ENCODE measurements around the gene BARX1. TPM values are rescaled to one million over a fixed set of nuclear protein-coding genes. Genes with fewer than 3 reads are reported as not detected.

BARX1 gene
- total RNA-seq, 5 donors from 2014 or later (not counting 1 experiment from before 2014, with no cell fraction given), result not detected

- POLR2A ChIA-PET, result no interaction called here
- no peak overlapping the region for H3K4me3 ChIP-seq (ENCODE audit: control insufficient read depth in 1 of 2, extremely low read depth in 1 of 2, low read length in 1 of 2)
- H3K27me3 ChIP-seq (replicated peaks in 1 of 2; ENCODE audit: control insufficient read depth in 2 of 2, extremely low read depth in 1 of 2, insufficient read depth in 2 of 2, low read length in 1 of 2), result peaks cover 21 to 94% of the 10 kb centered on the region in 2 experiments
- DNase-seq (no peak), ATAC-seq (replicated peaks in 1 of 4) (no peak)
- Mint-ChIP-seq H3K9me3 (no peaks in the 10 kb centered on the region), H3K4me1 (peaks cover 48 to 54% (median 53%) of the 10 kb centered on the region in 3 donors), H3K36me3 (no peaks in the 10 kb centered on the region), H3K27me3 (peaks cover 73 to 87% of the 10 kb centered on the region in 2 donors), H3K27ac (no peak overlapping the region), H3K4me3 (peak overlapping the region in 1 of 3 donors; percentile 80)
- 11% methylated on average over 32 of the region's 32 CpGs for WGBS (ENCODE audit: insufficient coverage)
- peaks cover 2 to 58% of the 10 kb centered on the region in 2 experiments for H3K4me1 ChIP-seq (ENCODE audit: control insufficient read depth in 1 of 2, extremely low read depth in 1 of 2, insufficient read depth in 2 of 2, low read length in 2 of 2)
- H3K36me3 ChIP-seq (ENCODE audit: control insufficient read depth in 2 of 2, extremely low read depth in 1 of 2, insufficient read depth in 1 of 2, low read length in 1 of 2), result no peaks in the 10 kb centered on the region
- H3K27ac ChIP-seq (ENCODE audit: low read length), result no peak overlapping the region
- CTCF ChIA-PET, result interaction anchor here in 1 of 2 donors (0.6 kb wide), 1 partner anchor 14 kb away, joined by 3 read pairs; no protein-coding TSS in a partner anchor
- no peaks in the 10 kb centered on the region for H3K9me3 ChIP-seq
Observed at GRCh38 chr9:93949073-93949693, 6.0 kb downstream of the BARX1 start.

DNA sequence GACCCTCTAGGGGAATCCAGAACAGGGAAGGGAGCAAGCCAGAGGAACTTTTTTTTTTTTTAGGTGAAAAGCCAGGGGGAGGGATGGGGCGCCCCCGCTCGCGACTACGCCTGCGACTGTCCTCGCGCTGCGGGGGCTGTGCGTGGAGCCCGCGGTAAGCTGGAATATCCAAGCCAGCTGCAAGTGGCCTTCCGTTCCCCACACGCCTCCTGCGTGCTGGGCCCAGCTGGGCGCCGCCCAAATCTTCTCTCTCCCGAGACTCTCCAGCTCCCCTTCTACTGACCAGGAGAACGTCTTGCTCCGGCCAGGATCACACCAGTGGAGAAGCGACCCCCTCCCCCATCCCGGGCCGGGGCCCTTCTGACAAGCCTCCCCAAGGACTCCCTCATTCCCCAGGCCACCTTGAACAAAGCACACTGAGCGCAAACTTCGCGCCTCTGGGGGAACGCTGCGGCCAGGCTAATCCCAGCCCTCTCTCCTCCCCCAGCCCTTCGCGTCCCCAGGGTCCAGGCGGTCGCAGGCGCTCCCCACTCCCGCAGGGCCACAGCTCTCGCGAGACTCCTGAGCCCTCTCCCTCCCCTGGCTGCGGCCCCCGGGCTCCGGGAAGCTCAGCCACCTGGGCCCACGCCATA lies 6.6 kb downstream of the BARX1 start:
- WGBS (ENCODE audit: insufficient coverage), result 9% methylated on average over 29 of the region's 40 CpGs
- no peak for ATAC-seq (replicated peaks in 1 of 4)
- Histone ChIP-seq H3K4me3 (ENCODE audit: control insufficient read depth in 1 of 2, extremely low read depth in 1 of 2, low read length in 1 of 2) (no peak overlapping the region), H3K36me3 (ENCODE audit: control insufficient read depth in 2 of 2, extremely low read depth in 1 of 2, insufficient read depth in 1 of 2, low read length in 1 of 2) (no peaks in the 10 kb centered on the region), H3K4me1 (ENCODE audit: control insufficient read depth in 1 of 2, extremely low read depth in 1 of 2, insufficient read depth in 2 of 2, low read length in 2 of 2) (peaks cover 2 to 53% of the 10 kb centered on the region in 2 experiments), H3K27ac (ENCODE audit: low read length) (no peak overlapping the region), H3K9me3 (no peaks in the 10 kb centered on the region), H3K27me3 (replicated peaks in 1 of 2; ENCODE audit: control insufficient read depth in 2 of 2, extremely low read depth in 1 of 2, insufficient read depth in 2 of 2, low read length in 1 of 2) (peaks cover 17 to 94% of the 10 kb centered on the region in 2 experiments)
- H3K4me3 Mint-ChIP-seq, result peak overlapping the region in 1 of 3 donors; percentile 32
- no peaks in the 10 kb centered on the region for H3K36me3 Mint-ChIP-seq
- no peaks in the 10 kb centered on the region for H3K9me3 Mint-ChIP-seq
- ChIA-PET CTCF (no interaction called here), POLR2A (interaction anchor here in 1 of 2 donors (0.5 kb wide), 1 partner anchor 258 kb away, joined by 3 read pairs; no protein-coding TSS in a partner anchor)
- no peak for DNase-seq
- H3K4me1 Mint-ChIP-seq, result peaks cover 41 to 49% (median 47%) of the 10 kb centered on the region in 3 donors
- peaks cover 74 to 87% of the 10 kb centered on the region in 2 donors for H3K27me3 Mint-ChIP-seq
- no peak overlapping the region for H3K27ac Mint-ChIP-seq

DNA sequence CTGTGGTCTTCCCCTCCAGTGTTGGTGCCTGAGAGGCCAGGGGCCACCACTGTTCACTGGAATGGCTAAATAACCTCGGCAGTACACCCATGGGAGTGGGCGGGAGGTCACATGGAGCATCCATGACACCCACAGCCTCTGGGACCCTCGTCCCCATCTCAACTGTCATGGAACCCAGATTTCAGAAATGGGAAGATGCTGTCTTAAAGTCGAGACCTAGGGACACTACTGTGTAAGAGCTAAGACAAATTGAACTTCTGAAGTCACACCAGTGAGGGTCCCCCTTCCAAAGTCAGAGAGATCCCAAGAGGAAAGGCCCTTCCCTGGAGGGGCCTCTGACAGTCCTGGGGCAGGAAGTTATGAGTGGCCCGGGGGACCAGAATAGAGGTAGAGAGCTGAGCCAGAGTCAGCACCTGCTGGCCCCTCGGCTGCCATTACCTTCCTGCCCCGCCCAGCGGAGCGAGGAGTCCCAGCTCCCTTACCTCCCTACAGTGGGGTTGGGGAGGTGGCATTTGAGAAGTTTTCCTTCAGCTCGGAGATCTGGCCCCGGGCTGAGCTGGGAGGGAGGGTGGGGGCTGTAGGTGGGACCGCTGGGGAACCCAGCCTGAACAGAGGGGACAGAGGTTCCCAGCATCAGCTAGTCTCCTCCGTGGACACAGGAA lies 7.6 kb downstream of the BARX1 start:
- peaks cover 36 to 41% (median 39%) of the 10 kb centered on the region in 3 donors for H3K4me1 Mint-ChIP-seq
- H3K4me3 Mint-ChIP-seq, result no peak overlapping the region
- DNase-seq, result no peak
- no peak overlapping the region for H3K4me3 ChIP-seq (ENCODE audit: control insufficient read depth in 1 of 2, extremely low read depth in 1 of 2, low read length in 1 of 2)
- WGBS (ENCODE audit: insufficient coverage), result 19% methylated on average over 4 of the region's 13 CpGs
- H3K27ac ChIP-seq (ENCODE audit: low read length), result no peak overlapping the region
- no peaks in the 10 kb centered on the region for H3K9me3 Mint-ChIP-seq
- no peak overlapping the region for H3K27ac Mint-ChIP-seq
- no peaks in the 10 kb centered on the region for H3K9me3 ChIP-seq
- no peaks in the 10 kb centered on the region for H3K36me3 Mint-ChIP-seq
- POLR2A ChIA-PET, result no interaction called here
- ATAC-seq (replicated peaks in 1 of 4), result no peak
- peaks cover 13 to 94% of the 10 kb centered on the region in 2 experiments for H3K27me3 ChIP-seq (replicated peaks in 1 of 2; ENCODE audit: control insufficient read depth in 2 of 2, extremely low read depth in 1 of 2, insufficient read depth in 2 of 2, low read length in 1 of 2)
- no peaks in the 10 kb centered on the region for H3K36me3 ChIP-seq (ENCODE audit: control insufficient read depth in 2 of 2, extremely low read depth in 1 of 2, insufficient read depth in 1 of 2, low read length in 1 of 2)
- CTCF ChIA-PET, result interaction anchor here in 1 of 2 donors (0.5 kb wide), 1 partner anchor 1516 kb away, joined by 3 read pairs; no protein-coding TSS in a partner anchor
- peaks cover 77 to 90% of the 10 kb centered on the region in 2 donors for H3K27me3 Mint-ChIP-seq
- H3K4me1 ChIP-seq (ENCODE audit: control insufficient read depth in 1 of 2, extremely low read depth in 1 of 2, insufficient read depth in 2 of 2, low read length in 2 of 2), result peaks cover 2 to 43% of the 10 kb centered on the region in 2 experiments

DNA sequence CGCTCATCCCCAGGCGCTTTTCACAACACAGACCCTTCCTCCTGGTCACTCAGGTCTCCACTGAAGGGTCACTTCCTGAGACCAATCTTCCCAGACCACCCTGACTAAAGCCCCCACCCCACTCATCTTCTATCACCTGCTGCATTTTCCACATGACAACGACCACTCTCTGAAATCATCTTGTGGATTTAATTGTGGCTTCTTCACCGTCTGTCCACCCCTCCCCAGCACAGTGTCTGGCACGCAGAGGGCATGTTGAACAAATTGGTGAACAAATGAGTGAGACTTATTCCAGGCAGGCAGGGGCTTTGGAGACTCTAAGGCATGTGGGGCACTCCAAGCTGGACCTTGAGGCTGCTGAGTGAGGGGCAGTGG lies 8.8 kb downstream of the BARX1 start:
- peaks cover 30 to 35% (median 32%) of the 10 kb centered on the region in 3 donors for H3K4me1 Mint-ChIP-seq
- no peak overlapping the region for H3K27ac Mint-ChIP-seq

DNA sequence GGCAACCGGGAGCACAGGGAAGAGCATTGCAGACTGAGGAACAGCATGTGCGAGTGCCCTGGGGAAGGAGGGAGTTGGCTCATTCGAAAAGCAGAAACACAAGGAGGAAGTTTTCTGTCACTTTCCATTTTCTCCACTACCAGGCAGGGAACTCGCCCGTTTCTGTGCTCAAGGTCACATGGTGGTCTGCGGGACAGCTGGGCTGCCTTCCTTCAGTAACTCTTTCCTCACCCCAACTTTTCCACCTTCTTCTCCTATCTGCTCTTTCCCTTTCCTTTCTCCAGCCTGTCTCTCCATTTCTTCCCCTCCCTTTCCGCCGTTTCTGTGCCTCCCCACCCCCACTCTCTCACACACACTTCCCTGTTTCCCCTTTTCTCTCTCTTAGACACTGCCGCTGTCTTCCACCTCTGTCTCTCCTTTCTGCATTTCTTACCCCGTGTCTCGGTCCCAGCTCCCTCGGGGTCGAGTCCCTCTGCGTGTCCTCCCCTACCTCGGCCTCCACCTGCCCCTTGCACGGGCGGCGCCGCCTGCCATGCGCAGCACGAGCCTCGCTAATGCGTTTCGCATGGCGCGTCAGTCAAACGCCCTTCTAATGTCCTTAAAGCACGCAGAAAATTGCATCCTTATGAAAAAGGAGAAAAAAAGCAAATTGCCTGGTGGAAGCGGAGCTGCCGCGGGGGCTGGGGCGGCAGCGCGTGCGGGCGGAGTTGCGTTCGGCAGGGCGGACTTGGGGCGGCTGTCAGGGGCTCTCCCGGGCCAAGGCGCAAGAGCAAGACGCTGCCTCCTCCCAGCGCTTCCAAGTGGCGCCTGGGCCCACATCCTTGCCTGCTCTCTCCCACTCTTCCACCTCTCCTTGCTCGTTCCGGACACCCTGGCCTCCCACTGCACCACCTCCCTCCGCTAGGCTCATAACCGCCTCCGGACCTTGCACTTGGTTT lies 9.5 kb downstream of the BARX1 start:
- ChIA-PET CTCF (no interaction called here), POLR2A (no interaction called here)
- Mint-ChIP-seq H3K27ac (no peak overlapping the region), H3K4me1 (peaks cover 25 to 28% (median 26%) of the 10 kb centered on the region in 3 donors), H3K9me3 (no peaks in the 10 kb centered on the region), H3K36me3 (no peaks in the 10 kb centered on the region), H3K27me3 (peaks cover 83 to 91% of the 10 kb centered on the region in 2 donors), H3K4me3 (peak overlapping the region; percentile 14 to 59 (median 37))
- no peak for DNase-seq
- peaks cover 1 to 26% of the 10 kb centered on the region in 2 experiments for H3K4me1 ChIP-seq (ENCODE audit: control insufficient read depth in 1 of 2, extremely low read depth in 1 of 2, insufficient read depth in 2 of 2, low read length in 2 of 2)
- H3K4me3 ChIP-seq (ENCODE audit: control insufficient read depth in 1 of 2, extremely low read depth in 1 of 2, low read length in 1 of 2), result no peak overlapping the region
- ATAC-seq (replicated peaks in 1 of 4), result no peak
- H3K27me3 ChIP-seq (replicated peaks in 1 of 2; ENCODE audit: control insufficient read depth in 2 of 2, extremely low read depth in 1 of 2, insufficient read depth in 2 of 2, low read length in 1 of 2), result peaks cover 14 to 88% of the 10 kb centered on the region in 2 experiments
- no peaks in the 10 kb centered on the region for H3K9me3 ChIP-seq
- WGBS (ENCODE audit: insufficient coverage), result 5% methylated on average over 48 of the region's 50 CpGs
- no peaks in the 10 kb centered on the region for H3K36me3 ChIP-seq (ENCODE audit: control insufficient read depth in 2 of 2, extremely low read depth in 1 of 2, insufficient read depth in 1 of 2, low read length in 1 of 2)
- no peak overlapping the region for H3K27ac ChIP-seq (ENCODE audit: low read length)

More for the DNA sequence above, 8.8 kb downstream of the BARX1 start:
- Histone ChIP-seq H3K9me3 (no peaks in the 10 kb centered on the region), H3K27ac (ENCODE audit: low read length) (no peak overlapping the region), H3K4me3 (ENCODE audit: control insufficient read depth in 1 of 2, extremely low read depth in 1 of 2, low read length in 1 of 2) (no peak overlapping the region), H3K36me3 (ENCODE audit: control insufficient read depth in 2 of 2, extremely low read depth in 1 of 2, insufficient read depth in 1 of 2, low read length in 1 of 2) (no peaks in the 10 kb centered on the region), H3K27me3 (replicated peaks in 1 of 2; ENCODE audit: control insufficient read depth in 2 of 2, extremely low read depth in 1 of 2, insufficient read depth in 2 of 2, low read length in 1 of 2) (peaks cover 14 to 90% of the 10 kb centered on the region in 2 experiments), H3K4me1 (ENCODE audit: control insufficient read depth in 1 of 2, extremely low read depth in 1 of 2, insufficient read depth in 2 of 2, low read length in 2 of 2) (peaks cover 2 to 32% of the 10 kb centered on the region in 2 experiments)
- CTCF ChIA-PET, result no interaction called here
- Mint-ChIP-seq H3K9me3 (no peaks in the 10 kb centered on the region), H3K27me3 (peaks cover 81 to 94% of the 10 kb centered on the region in 2 donors), H3K36me3 (no peaks in the 10 kb centered on the region), H3K4me3 (peak overlapping the region in 2 of 3 donors; percentile 17 to 59)
- ATAC-seq (replicated peaks in 1 of 4), result no peak
- POLR2A ChIA-PET, result no interaction called here
- DNase-seq, result no peak
- whole genome bisulfite sequencing (ENCODE audit: insufficient coverage), result 10% methylated on average over 2 of the region's 5 CpGs

Measured in T-cell (primary cell).